ENCODE results near the gene RTEL1.
A peak's percentile ranks its signal among the peaks of the same experiment; 100 is the strongest.

The RTEL1 gene

GRCh38 chr20:63705232-63706026 is 47.3 kb downstream of the RTEL1 start:
- Histone ChIP-seq H3K36me3 (replicated peaks; ENCODE audit: insufficient read depth, low read length) (no peaks in the 10 kb centered on the region; the same call in 1 of the 2 replicates), H3K9me2 (replicated peaks; ENCODE audit: insufficient read depth, low read length) (no peaks in the 10 kb centered on the region), H3K9me3 (replicated peaks; ENCODE audit: insufficient read depth, low read length) (no peaks in the 10 kb centered on the region), H4K20me1 (ENCODE audit: insufficient read depth, low read length) (peaks cover 4% of the 10 kb centered on the region; the same call in 1 of the 2 replicates), H3K79me2 (ENCODE audit: low read length) (peaks cover 58% of the 10 kb centered on the region), H2AFZ (ENCODE audit: low read length) (no peak overlapping the region), H3K27ac (ENCODE audit: low read length) (no peak overlapping the region), H3K4me1 (ENCODE audit: low read length) (peaks cover 14% of the 10 kb centered on the region), H3F3A (ENCODE audit: insufficient read depth, low read length) (0 out of 2 replicates have a peak, but pooled peaks cover 9% of the 10 kb centered on the region), H3K27me3 (replicated peaks; ENCODE audit: insufficient read depth, low read length) (no peaks in the 10 kb centered on the region), H3K9ac (ENCODE audit: low read length) (no peak overlapping the region), H3K4me3 (ENCODE audit: low read length) (no peak overlapping the region), H3K4me2 (ENCODE audit: low read depth, low read length) (no peak overlapping the region)
- TF ChIP-seq EZH2phosphoT487 (IDR thresholded peaks at IDR 0.05; ENCODE audit: low read length), result no peak
- TF ChIP-seq, protein P1, sequence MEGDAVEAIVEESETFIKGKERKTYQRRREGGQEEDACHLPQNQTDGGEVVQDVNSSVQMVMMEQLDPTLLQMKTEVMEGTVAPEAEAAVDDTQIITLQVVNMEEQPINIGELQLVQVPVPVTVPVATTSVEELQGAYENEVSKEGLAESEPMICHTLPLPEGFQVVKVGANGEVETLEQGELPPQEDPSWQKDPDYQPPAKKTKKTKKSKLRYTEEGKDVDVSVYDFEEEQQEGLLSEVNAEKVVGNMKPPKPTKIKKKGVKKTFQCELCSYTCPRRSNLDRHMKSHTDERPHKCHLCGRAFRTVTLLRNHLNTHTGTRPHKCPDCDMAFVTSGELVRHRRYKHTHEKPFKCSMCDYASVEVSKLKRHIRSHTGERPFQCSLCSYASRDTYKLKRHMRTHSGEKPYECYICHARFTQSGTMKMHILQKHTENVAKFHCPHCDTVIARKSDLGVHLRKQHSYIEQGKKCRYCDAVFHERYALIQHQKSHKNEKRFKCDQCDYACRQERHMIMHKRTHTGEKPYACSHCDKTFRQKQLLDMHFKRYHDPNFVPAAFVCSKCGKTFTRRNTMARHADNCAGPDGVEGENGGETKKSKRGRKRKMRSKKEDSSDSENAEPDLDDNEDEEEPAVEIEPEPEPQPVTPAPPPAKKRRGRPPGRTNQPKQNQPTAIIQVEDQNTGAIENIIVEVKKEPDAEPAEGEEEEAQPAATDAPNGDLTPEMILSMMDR (IDR thresholded peaks at IDR 0.05; ENCODE audit: low read length), result no peak
- DNase-seq, result no peak

DNA sequence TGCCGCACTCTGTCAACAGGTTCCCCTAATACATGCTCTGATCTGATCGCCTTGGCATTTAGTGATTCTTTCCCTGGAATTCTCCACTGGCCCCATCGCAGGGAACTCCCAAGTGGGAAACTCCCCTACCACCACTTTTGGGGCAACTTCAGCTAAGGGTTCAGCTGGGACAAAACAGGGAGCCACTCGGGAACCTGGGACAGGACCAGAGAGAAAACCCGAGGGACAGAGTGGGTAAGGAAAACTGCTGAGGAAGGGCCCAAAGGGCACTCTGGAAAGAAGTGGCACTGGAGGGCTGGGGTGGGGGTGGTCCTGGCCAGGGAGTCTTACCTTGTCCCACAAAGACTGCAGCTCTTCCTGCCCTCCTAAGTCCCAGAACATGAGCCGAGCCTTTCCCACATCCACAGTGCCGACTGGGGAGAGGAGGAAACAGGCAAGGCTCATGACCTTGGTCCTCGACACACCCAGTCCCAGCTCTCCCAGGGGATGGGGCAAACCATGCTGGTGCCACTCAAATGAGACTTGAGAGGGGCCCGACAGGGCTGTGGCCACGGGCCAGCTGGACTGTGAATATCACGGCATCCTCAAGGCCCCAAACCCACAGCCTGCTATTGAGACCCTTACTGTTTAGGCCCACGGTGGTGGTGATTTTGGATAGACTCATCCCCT is 48.0 kb downstream of the RTEL1 start:
- no peaks in the 10 kb centered on the region for H3K9me3 ChIP-seq (replicated peaks; ENCODE audit: insufficient read depth, low read length)
- TF ChIP-seq, protein P1 (IDR thresholded peaks at IDR 0.05; ENCODE audit: low read length), result no peak
- TF ChIP-seq EZH2 (optimal IDR thresholded peaks at IDR 0.05; ENCODE audit: low read depth, low read length), result no peak
- TF ChIP-seq EZH2phosphoT487 (IDR thresholded peaks at IDR 0.05; ENCODE audit: low read length), result no peak
- peak overlapping the region; percentile 88 for H3K4me2 ChIP-seq (ENCODE audit: low read depth, low read length)
- H3K79me2 ChIP-seq (ENCODE audit: low read length), result peaks cover 66% of the 10 kb centered on the region
- H3K27ac ChIP-seq (ENCODE audit: low read length), result no peak overlapping the region
- H3K4me3 ChIP-seq (ENCODE audit: low read length), result peak overlapping the region; percentile 97
- H3K27me3 ChIP-seq (replicated peaks; ENCODE audit: insufficient read depth, low read length), result no peaks in the 10 kb centered on the region
- DNase-seq, result no peak
- H3K36me3 ChIP-seq (replicated peaks; ENCODE audit: insufficient read depth, low read length), result peaks cover 2% of the 10 kb centered on the region; the same call in 1 of the 2 replicates
- H3F3A ChIP-seq (ENCODE audit: insufficient read depth, low read length), result 0 out of 2 replicates have a peak, but pooled peaks cover 9% of the 10 kb centered on the region
- no peaks in the 10 kb centered on the region for H3K9me2 ChIP-seq (replicated peaks; ENCODE audit: insufficient read depth, low read length)
- H4K20me1 ChIP-seq (ENCODE audit: insufficient read depth, low read length), result peaks cover 4% of the 10 kb centered on the region; the same call in 1 of the 2 replicates
- H3K9ac ChIP-seq (ENCODE audit: low read length), result peak overlapping the region; percentile 83; the same call in 1 of the 2 replicates
- peaks cover 14% of the 10 kb centered on the region for H3K4me1 ChIP-seq (ENCODE audit: low read length)
- H2AFZ ChIP-seq (ENCODE audit: low read length), result no peak overlapping the region

DNA sequence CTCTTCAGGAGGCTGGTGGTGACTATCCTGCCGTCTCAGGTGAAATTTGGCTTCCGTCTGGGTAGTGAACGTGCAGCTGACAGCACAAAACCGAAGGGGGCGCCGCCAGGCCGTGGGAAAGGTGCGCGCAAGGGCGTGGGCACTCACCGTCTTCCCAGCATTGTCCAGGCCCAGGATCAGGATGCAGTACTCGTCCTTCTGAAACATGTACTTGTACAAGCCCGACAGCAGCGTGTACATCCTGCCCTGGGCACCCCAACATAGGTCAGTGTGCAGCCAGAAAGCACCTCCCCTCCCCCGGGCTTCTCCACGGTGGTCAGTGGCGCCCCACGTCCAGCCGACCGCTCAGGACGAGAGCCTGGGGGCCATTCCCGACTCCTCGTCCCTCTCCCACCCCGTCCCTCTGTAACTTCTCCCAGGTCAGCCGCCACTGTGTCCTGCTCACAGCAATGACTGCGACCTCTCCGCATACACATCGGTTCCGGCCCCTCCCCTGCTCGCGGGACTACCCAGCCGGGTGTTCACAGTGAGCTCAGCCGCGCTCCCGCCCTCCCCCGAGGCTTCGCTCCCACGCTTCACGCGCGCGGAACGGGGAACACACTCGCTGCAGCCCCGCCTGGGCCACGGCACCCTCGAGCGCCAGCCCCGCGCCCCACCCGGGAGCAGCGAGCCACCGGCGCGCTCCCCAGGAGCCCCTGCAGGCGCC is 48.9 kb downstream of the RTEL1 start:
- peaks cover 14% of the 10 kb centered on the region for H3K4me1 ChIP-seq (ENCODE audit: low read length)
- no peaks in the 10 kb centered on the region for H3K9me2 ChIP-seq (replicated peaks; ENCODE audit: insufficient read depth, low read length)
- H3K36me3 ChIP-seq (replicated peaks; ENCODE audit: insufficient read depth, low read length), result peaks cover 6% of the 10 kb centered on the region
- H3K27ac ChIP-seq (ENCODE audit: low read length), result peak overlapping the region; percentile 46; the same call in 1 of the 2 replicates
- H3K9ac ChIP-seq (ENCODE audit: low read length), result peak overlapping the region; percentile 83
- peak overlapping the region; percentile 97 for H3K4me3 ChIP-seq (ENCODE audit: low read length)
- peak overlapping the region; percentile 69 for H2AFZ ChIP-seq (ENCODE audit: low read length)
- TF ChIP-seq, protein P1 (IDR thresholded peaks at IDR 0.05; ENCODE audit: low read length), result peak; percentile 88
- no peak for TF ChIP-seq EZH2 (optimal IDR thresholded peaks at IDR 0.05; ENCODE audit: low read depth, low read length)
- H3K4me2 ChIP-seq (ENCODE audit: low read depth, low read length), result peak overlapping the region; percentile 88
- H3K27me3 ChIP-seq (replicated peaks; ENCODE audit: insufficient read depth, low read length), result no peaks in the 10 kb centered on the region
- no peaks in the 10 kb centered on the region for H3K9me3 ChIP-seq (replicated peaks; ENCODE audit: insufficient read depth, low read length)
- peaks cover 74% of the 10 kb centered on the region for H3K79me2 ChIP-seq (ENCODE audit: low read length)
- 0 out of 2 replicates have a peak, but pooled peaks cover 9% of the 10 kb centered on the region for H3F3A ChIP-seq (ENCODE audit: insufficient read depth, low read length)
- peak; percentile 72 for DNase-seq
- peaks cover 4% of the 10 kb centered on the region; the same call in 1 of the 2 replicates for H4K20me1 ChIP-seq (ENCODE audit: insufficient read depth, low read length)

Measured in MM.1S (cell line).